ENCODE measurements around the gene KMT2A.

GRCh38 chr11:118545533-118545932 lies 109.2 kb downstream of the KMT2A start:
- TF ChIP-seq, protein P1, sequence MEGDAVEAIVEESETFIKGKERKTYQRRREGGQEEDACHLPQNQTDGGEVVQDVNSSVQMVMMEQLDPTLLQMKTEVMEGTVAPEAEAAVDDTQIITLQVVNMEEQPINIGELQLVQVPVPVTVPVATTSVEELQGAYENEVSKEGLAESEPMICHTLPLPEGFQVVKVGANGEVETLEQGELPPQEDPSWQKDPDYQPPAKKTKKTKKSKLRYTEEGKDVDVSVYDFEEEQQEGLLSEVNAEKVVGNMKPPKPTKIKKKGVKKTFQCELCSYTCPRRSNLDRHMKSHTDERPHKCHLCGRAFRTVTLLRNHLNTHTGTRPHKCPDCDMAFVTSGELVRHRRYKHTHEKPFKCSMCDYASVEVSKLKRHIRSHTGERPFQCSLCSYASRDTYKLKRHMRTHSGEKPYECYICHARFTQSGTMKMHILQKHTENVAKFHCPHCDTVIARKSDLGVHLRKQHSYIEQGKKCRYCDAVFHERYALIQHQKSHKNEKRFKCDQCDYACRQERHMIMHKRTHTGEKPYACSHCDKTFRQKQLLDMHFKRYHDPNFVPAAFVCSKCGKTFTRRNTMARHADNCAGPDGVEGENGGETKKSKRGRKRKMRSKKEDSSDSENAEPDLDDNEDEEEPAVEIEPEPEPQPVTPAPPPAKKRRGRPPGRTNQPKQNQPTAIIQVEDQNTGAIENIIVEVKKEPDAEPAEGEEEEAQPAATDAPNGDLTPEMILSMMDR (IDR thresholded peaks at IDR 0.05), result no peak
- TF ChIP-seq POLR2A (IDR thresholded peaks at IDR 0.05) (no peak), EP300 (IDR thresholded peaks at IDR 0.05) (no peak)
